ENCODE measurements around the gene HTR4. TPM values are rescaled to one million over a fixed set of nuclear protein-coding genes. Genes with fewer than 3 reads are reported as not detected.

The HTR4 gene
- polyA plus RNA-seq, 3 donors: not detected

GRCh38 chr5:148515460-148515859 lies 138.9 kb downstream of the HTR4 start:
- Histone ChIP-seq H3K4me1 (ENCODE audit: control insufficient read depth in 1 of 2, insufficient read depth in 2 of 2, low read length in 2 of 2) (no peaks in the 10 kb centered on the region), H3K79me2 (ENCODE audit: insufficient read depth, low read length) (no peaks in the 10 kb centered on the region), H4K20me1 (ENCODE audit: insufficient read depth, low read length) (no peaks in the 10 kb centered on the region), H3K9ac (ENCODE audit: insufficient read depth, low read length, poor library complexity, severe bottlenecking) (no peak overlapping the region), H3K9me3 (replicated peaks in 1 of 2; ENCODE audit: control insufficient read depth in 1 of 2, insufficient read depth in 1 of 2, low read length in 2 of 2) (no peaks in the 10 kb centered on the region), H2AFZ (ENCODE audit: insufficient read depth, low read depth, low read length, poor library complexity, severe bottlenecking) (no peak overlapping the region), H3K27ac (ENCODE audit: low read depth in 1 of 2, low read length in 2 of 2) (no peak overlapping the region), H3K4me2 (replicated peaks; ENCODE audit: extremely low read depth, low read length, poor library complexity, severe bottlenecking) (no peak overlapping the region), H3K27me3 (ENCODE audit: control insufficient read depth in 2 of 2, insufficient read depth in 2 of 2, low read length in 2 of 2) (no peaks in the 10 kb centered on the region), H3K4me3 (replicated peaks in 1 of 3; ENCODE audit: low read depth in 2 of 3, low read length in 3 of 3) (no peak overlapping the region), H3K36me3 (replicated peaks in 1 of 2; ENCODE audit: control insufficient read depth in 1 of 2, insufficient read depth in 2 of 2, low read length in 2 of 2) (no peaks in the 10 kb centered on the region)
- Mint-ChIP-seq H3K36me3 (no peaks in the 10 kb centered on the region), H3K27ac (no peak overlapping the region), H3K9me3 (peaks cover 0 to 8% (median 5%) of the 10 kb centered on the region in 7 donors), H3K4me3 (no peak overlapping the region), H3K27me3 (ENCODE audit: low read depth in 3 of 3) (peaks cover 0 to 3% (median 0%) of the 10 kb centered on the region in 3 donors), H3K4me1 (no peaks in the 10 kb centered on the region)
- TF ChIP-seq CTCF (IDR thresholded peaks at IDR 0.05): no peak
- intact Hi-C loops (cut with micrococcal nuclease): no loop called here
- DNase-seq: no peak
- WGBS (ENCODE audit: insufficient coverage): no CpG with 5 or more reads among the region's 2 CpGs

- Mint-ChIP-seq H3K27ac (no peak overlapping the region), H3K9me3 (peaks cover 0 to 8% (median 5%) of the 10 kb centered on the region in 7 donors), H3K27me3 (ENCODE audit: low read depth in 3 of 3) (peaks cover 0 to 3% (median 2%) of the 10 kb centered on the region in 3 donors), H3K36me3 (no peaks in the 10 kb centered on the region), H3K4me3 (no peak overlapping the region), H3K4me1 (peaks cover 4% of the 10 kb centered on the region)
- no peak overlapping the region for H2AFZ ChIP-seq (ENCODE audit: insufficient read depth, low read depth, low read length, poor library complexity, severe bottlenecking)
- TF ChIP-seq CTCF (IDR thresholded peaks at IDR 0.05): no peak
- no peaks in the 10 kb centered on the region for H3K27me3 ChIP-seq (ENCODE audit: control insufficient read depth in 2 of 2, insufficient read depth in 2 of 2, low read length in 2 of 2)
- no peak overlapping the region for H3K27ac ChIP-seq (ENCODE audit: low read depth in 1 of 2, low read length in 2 of 2)
- no peak for DNase-seq
- H4K20me1 ChIP-seq (ENCODE audit: insufficient read depth, low read length): no peaks in the 10 kb centered on the region
- H3K79me2 ChIP-seq (ENCODE audit: insufficient read depth, low read length): no peaks in the 10 kb centered on the region
- no peak overlapping the region for H3K4me2 ChIP-seq (replicated peaks; ENCODE audit: extremely low read depth, low read length, poor library complexity, severe bottlenecking)
- no peak overlapping the region for H3K9ac ChIP-seq (ENCODE audit: insufficient read depth, low read length, poor library complexity, severe bottlenecking)
- no peaks in the 10 kb centered on the region for H3K4me1 ChIP-seq (ENCODE audit: control insufficient read depth in 1 of 2, insufficient read depth in 2 of 2, low read length in 2 of 2)
- intact Hi-C loops (cut with micrococcal nuclease): no loop called here
- H3K36me3 ChIP-seq (replicated peaks in 1 of 2; ENCODE audit: control insufficient read depth in 1 of 2, insufficient read depth in 2 of 2, low read length in 2 of 2): no peaks in the 10 kb centered on the region
- no peaks in the 10 kb centered on the region for H3K9me3 ChIP-seq (replicated peaks in 1 of 2; ENCODE audit: control insufficient read depth in 1 of 2, insufficient read depth in 1 of 2, low read length in 2 of 2)
- no peak overlapping the region for H3K4me3 ChIP-seq (replicated peaks in 1 of 3; ENCODE audit: low read depth in 2 of 3, low read length in 3 of 3)
Measured at GRCh38 chr5:148514344-148514743, 140.0 kb downstream of the HTR4 start.
